HG02943 (cell line): ENCODE measurements around the gene TPRG1L.

Source experiments
- ATAC-seq: cut with Tn5 transposase; IDR thresholded peaks from one replicate; pipeline ENCODE4 v1.9.1; 2021; ENCODE audit warnings: mild to moderate bottlenecking, low read depth, moderate library complexity; ENCODE audit not compliant: unreplicated experiment

Gene TPRG1L

DNA sequence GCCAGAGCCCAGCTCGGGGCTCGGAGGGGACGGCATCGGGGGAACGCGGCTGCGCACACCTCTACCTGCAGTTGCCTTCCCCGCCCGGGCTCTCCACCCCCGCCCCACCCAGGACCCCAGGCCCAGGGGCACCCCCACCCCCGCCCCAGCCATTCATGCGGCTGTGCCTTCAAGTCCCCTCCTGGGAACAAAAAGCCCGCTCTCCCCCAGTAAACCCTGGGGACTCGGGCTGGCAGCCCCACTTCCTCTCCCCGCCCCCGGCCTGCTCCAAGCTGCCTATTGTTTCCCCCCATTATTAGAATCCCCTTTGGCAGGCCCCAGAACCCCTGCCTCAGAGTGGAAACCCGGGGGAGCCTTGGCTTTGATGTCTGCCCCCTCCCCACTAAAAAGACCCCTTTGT is 31.5 kb upstream of the TPRG1L start:
- ATAC-seq, result no peak

DNA sequence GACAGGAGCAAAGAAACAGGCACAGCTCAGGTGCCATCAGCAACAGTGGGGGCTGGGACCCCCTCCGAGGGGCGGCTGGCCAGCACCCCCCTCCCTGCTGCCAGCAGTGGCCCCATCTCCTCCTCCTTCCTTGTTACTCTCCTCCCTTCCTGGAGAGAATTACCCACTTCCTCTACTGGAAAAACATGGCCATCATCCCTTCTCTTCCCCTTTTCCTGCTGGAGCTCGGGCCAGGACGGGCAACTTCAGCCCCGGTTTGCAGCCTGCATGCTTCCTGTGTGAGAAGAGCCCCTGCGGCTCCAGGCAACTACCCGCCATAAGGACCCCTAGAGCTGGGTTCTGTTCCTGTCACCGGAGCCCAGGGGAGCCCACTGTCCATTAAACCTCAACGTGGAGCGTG is 31.1 kb upstream of the TPRG1L start:
- ATAC-seq, result no peak

- ATAC-seq, result no peak
Measured at GRCh38 chr1:3594706-3595377, 30.0 kb upstream of the TPRG1L start.

DNA sequence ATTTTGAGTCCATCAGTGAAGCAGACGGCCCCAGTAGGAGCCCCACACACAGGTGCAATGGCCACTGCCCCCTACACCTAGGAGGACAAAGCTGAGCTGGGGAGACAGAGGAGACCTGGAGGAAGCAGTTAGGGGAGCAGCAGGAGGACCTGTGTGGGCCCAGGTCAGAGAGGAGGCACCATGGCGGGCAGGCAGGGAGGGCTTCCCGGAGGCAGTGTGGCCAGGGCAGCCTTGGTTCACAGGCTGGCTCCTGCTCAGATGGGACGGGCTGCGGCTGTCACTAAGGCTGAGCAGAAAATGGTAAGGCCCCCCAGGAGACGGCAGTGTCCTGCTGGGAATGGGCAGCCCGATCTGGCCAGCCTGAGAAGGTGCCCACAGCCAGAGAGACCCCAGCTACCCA is 28.9 kb upstream of the TPRG1L start:
- ATAC-seq, result no peak

DNA sequence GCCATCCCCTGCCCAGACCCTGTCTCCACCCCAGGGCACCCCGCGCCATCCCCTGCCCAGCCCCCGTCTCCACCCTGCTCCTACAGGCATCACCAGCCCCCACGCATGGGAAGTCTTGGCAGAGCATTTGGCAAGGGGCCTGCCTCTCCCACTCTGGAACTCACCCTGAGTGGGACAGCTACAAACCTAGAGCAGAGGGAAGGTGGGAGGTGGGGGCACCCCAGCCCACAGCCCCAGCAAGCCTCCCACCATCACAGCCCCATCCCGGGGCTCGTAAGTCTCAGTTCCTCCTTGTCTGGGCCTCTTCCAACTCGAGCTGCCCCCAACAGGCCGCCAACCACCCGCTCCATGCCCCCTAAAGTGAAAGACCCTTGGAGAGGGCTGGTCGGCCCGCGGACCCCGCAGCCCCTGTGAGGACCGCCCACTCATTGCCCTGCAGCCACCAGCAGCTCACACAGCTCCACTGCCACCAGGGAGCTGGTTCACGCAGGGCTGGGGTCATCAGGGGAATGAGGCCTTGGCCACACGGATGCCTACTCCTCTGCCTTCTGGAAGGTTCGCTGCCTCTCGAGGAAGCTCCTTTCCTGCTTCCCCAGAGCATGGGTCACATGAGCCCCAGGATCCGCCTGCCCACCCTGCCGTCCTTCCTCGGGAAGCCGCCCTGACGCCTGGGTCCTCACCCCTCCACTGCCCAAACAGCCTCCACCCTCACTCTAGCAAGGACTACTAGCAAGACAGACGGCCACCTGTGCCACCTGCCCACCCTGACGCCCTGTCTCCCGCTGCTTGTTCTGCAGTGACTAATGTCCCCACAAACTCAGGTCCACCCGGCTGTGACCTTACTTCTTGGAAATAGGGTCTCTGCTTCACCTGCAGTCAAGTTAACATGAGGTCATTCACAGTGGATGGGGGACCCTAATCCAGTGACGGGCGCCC is 27.9 kb upstream of the TPRG1L start:
- ATAC-seq, result no peak

GRCh38 chr1:3597599-3597964 is 27.2 kb upstream of the TPRG1L start:
- no peak for ATAC-seq

DNA sequence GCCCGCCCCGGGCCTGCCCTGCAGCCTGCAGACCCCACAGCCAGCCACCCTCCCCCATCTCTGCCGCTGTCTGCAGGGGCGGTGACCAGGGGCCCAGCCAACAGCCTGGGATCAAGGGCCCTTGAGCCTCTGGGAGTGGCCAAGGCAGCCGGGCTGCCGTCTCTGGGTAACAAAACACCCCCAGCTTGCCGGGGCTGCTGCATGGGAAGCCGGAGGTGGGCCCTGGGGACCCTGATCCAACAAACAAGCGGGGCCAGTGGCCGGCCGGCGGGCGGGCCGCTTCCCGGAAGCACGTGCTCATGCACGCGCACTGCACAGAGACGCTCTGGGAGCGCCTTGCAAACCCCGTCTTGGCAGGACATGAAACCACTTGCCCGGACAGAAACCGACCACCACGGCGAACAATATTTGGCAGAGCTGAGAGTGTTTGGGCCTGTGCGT is 26.7 kb upstream of the TPRG1L start:
- no peak for ATAC-seq

DNA sequence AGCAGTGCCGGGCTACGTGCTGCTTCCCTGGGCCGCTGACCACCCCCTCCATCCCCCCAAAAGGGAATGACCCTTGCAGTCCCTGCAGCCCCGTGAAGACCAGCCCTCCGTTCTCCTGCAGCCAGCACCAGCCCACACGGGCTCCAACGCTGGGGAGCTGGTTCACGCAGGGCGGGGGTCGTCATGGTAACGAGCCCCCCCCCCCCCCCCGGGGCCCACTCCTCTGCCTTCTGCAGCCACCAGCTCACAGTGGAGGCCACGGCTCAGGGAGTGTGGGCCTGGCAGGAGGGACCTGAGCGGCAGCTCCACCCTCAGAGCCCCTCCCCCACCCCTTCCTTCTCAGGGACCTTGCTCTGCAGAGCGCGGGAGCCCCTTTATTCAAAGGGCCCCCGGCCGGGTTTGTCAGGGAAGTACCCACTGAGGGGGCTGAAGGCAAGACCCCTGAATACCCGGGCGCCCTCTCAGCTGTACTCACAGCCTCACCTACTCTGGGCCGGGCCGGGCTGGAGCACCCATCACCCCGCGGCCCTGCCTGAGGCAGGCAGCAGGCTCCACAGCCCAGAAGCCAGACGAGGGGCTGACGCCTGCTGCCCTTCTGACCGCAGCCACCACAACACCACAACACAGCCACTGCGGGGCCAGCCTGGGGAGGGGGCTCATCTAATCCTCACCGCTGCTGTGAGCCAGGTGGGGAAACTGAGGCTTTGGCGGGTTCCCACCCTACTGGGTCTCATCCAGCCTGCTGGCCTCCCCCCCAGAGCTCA is 26.1 kb upstream of the TPRG1L start:
- ATAC-seq, result no peak

GRCh38 chr1:3599286-3599811 is 25.5 kb upstream of the TPRG1L start:
- ATAC-seq, result no peak

DNA sequence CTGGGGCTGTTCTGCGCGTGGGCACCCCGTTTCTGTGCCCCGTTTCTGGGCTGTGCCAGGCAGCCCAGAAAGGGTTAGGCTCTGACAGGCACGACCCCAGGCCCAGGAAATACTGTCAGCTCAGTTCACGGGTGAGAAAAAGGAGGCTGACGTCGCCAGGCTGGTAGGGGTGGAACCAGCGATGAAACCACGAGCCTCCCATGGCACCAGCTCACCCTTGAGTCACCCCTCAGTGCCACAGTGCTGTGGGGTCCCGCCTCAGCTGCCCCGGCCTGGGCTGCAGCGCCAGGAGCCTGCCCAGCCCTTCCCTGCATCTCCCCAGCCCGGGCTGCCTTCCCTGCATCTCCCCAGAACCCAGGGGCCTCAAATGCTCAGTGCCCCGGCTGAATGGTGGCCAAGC is 25.0 kb upstream of the TPRG1L start:
- ATAC-seq, result no peak

- no peak for ATAC-seq
Measured at GRCh38 chr1:3600354-3600753, 24.5 kb upstream of the TPRG1L start.

GRCh38 chr1:3601743-3602142 is 23.1 kb upstream of the TPRG1L start:
- no peak for ATAC-seq

GRCh38 chr1:3602375-3602774 is 22.4 kb upstream of the TPRG1L start:
- ATAC-seq, result no peak

DNA sequence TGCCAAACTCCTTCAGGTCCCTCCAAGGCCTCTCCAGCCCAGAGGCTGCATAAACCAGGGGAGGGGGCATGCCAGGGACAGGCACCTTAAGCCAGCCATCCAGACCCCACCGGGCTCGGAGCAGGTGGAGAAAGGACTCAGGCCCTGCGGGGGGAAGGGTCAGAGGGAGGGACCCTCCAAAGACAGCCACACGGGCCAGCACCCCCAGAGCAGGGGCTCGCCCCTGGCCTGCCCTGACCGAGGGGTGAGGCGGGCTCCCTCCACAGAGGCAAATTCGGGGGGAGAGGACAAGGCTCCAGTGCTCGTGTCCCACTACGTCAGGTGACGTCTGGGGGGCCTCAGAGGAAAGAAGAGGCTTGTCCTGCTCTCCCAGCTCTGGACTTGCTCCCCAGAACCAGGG is 21.7 kb upstream of the TPRG1L start:
- ATAC-seq, result no peak

GRCh38 chr1:3603571-3604467 is 21.0 kb upstream of the TPRG1L start:
- no peak for ATAC-seq

- no peak for ATAC-seq
Measured at GRCh38 chr1:3604468-3604974, 20.3 kb upstream of the TPRG1L start.

DNA sequence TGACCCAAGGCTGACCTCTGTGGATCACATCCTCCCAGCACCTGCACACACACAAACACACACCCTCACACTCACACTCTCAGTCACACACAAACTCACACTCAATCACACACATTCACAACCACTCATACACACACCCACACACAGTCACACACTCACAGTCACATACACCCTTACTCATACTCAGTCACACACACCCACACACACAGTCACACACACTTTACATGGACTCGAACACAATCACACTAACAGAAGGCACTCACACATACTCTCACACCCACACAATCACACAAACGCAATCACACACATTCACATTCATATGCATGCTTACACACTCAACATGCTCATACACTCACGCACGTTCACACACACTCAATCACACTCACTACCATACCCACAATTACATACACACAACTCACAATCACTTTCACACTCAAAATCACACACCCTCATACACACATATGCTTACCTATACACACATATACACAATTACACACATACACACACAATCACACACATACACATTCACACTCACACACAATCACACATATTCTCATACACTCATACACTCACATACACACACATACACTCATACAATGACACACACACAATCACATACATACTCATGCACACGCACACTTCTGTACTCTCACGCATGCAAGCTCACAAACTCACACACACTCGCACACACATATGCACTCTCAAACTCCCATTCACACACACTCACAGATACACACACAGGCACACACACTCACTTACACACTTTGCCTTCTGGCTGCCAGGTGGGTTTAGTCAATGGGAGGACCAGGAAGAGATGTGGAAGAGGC is 19.6 kb upstream of the TPRG1L start:
- ATAC-seq, result no peak

- no peak for ATAC-seq
Measured at GRCh38 chr1:3606779-3607702, 17.8 kb upstream of the TPRG1L start.
